A673 (cell line): ENCODE measurements around the gene C12orf43. TPM values are rescaled to one million over a fixed set of nuclear protein-coding genes. Genes with fewer than 3 reads are reported as not detected.

Source experiments
- BruUV-seq: library from RNA; stranded (reverse); fragments of 400-500 nt; replicated peaks from 2 replicates; lab custom pipeline; 2021; lab: Mats Ljungman, UMichigan
- CTCF ChIA-PET: fragments of 300-600 bp; sonication (Branson Sonifier 250); formaldehyde crosslinking; loops from one replicate; lab custom pipeline; 2022; ENCODE audit warnings: antibody characterized with exemption; lab: Charles Lee
- POLR2A ChIA-PET: fragments of 300-600 bp; sonication (Branson Sonifier 250); formaldehyde crosslinking; loops from one replicate; lab custom pipeline; 2022; ENCODE audit warnings: antibody characterized with exemption; ENCODE audit not compliant: low non-redundant PET; lab: Charles Lee
- DNase-seq: peaks from one replicate; pipeline ENCODE4 v3.0.0-alpha.2; 2015; ENCODE audit warnings: low spot score
- H3K27ac ChIP-seq: fragments of 200-600 bp; sonication (generic); 2 replicates; pipeline ENCODE4 v1.5.1; 2016; ENCODE audit warnings: mixed run types, low read depth, mild to moderate bottlenecking, mixed read lengths, antibody characterized with exemption, low read length; ENCODE audit not compliant: poor library complexity, severe bottlenecking
- H3K27me3 ChIP-seq: fragments of 200-600 bp; sonication (generic); replicated peaks from 2 replicates; pipeline ENCODE4 v1.6.1; 2017; ENCODE audit warnings: mixed run types, low read depth, mild to moderate bottlenecking, mixed read lengths, antibody characterized with exemption, low read length; ENCODE audit not compliant: insufficient read depth, poor library complexity
- H3K36me3 ChIP-seq: fragments of 200-600 bp; sonication (generic); 2 replicates; pipeline ENCODE4 v1.6.1; 2016; ENCODE audit warnings: mixed run types, mild to moderate bottlenecking, mixed read lengths, antibody characterized with exemption, low read length; ENCODE audit not compliant: insufficient read depth, poor library complexity, severe bottlenecking
- H3K4me1 ChIP-seq: fragments of 200-600 bp; sonication (generic); 2 replicates; pipeline ENCODE4 v1.6.1; 2017; ENCODE audit warnings: mixed run types, mild to moderate bottlenecking, mixed read lengths, antibody characterized with exemption, low read length; ENCODE audit not compliant: insufficient read depth, poor library complexity, severe bottlenecking
- H3K4me3 ChIP-seq: fragments of 200-600 bp; sonication (generic); 2 replicates; pipeline ENCODE4 v1.5.1; 2016; ENCODE audit warnings: low read depth, mixed run types, mild to moderate bottlenecking, mixed read lengths, low read length; ENCODE audit not compliant: poor library complexity, severe bottlenecking
- H3K9me3 ChIP-seq: fragments of 200-600 bp; sonication (generic); 2 replicates; pipeline ENCODE4 v1.6.1; 2016; ENCODE audit warnings: mixed run types, low read depth, mild to moderate bottlenecking, mixed read lengths, antibody characterized with exemption, low read length; ENCODE audit not compliant: poor library complexity, severe bottlenecking
- EZH2 ChIP-seq: fragments of 200-600 bp; sonication (generic); IDR thresholded peaks from 2 replicates; pipeline ENCODE4 v1.6.1; 2017; ENCODE audit warnings: borderline replicate concordance, low read depth, mild to moderate bottlenecking, mixed read lengths, antibody characterized with exemption, low read length; ENCODE audit not compliant: poor library complexity, severe bottlenecking
- intact Hi-C: fragments of 100-400 bp; cut with micrococcal nuclease; formaldehyde crosslinking; loops from one replicate; pipeline ENCODE4 v1.10.0; 2022; ENCODE audit not compliant: unreplicated experiment
- total RNA-seq: library from RNA; stranded (reverse); gene quantifications from 2 replicates; pipeline ENCODE4 v1.2.3, GENCODE V29; 2021
- TF ChIP-seq, protein P1 (sequence below): fragments of 300-800, 200-600 bp; sonication (generic); conservative IDR thresholded peaks from 2 replicates; pipeline ENCODE4 v1.5.1; 2017; ENCODE audit warnings: low read depth, mild to moderate bottlenecking, antibody characterized with exemption, low read length, moderate library complexity, mixed read lengths

C12orf43 gene
- total RNA-seq, 1 experiment from 2014 or later = 28.4 TPM

- no peak overlapping the region for H3K4me3 ChIP-seq
- H3K27me3 ChIP-seq = no peaks in the 10 kb centered on the region
- ChIA-PET POLR2A (no interaction called here), CTCF (no interaction called here)
- BruUV-seq = no TSS peak
- DNase-seq = no peak
- no peaks in the 10 kb centered on the region for H3K36me3 ChIP-seq
- no peaks in the 10 kb centered on the region for H3K9me3 ChIP-seq
- H3K27ac ChIP-seq = no peak overlapping the region
- no peaks in the 10 kb centered on the region for H3K4me1 ChIP-seq
- TF ChIP-seq, protein P1, sequence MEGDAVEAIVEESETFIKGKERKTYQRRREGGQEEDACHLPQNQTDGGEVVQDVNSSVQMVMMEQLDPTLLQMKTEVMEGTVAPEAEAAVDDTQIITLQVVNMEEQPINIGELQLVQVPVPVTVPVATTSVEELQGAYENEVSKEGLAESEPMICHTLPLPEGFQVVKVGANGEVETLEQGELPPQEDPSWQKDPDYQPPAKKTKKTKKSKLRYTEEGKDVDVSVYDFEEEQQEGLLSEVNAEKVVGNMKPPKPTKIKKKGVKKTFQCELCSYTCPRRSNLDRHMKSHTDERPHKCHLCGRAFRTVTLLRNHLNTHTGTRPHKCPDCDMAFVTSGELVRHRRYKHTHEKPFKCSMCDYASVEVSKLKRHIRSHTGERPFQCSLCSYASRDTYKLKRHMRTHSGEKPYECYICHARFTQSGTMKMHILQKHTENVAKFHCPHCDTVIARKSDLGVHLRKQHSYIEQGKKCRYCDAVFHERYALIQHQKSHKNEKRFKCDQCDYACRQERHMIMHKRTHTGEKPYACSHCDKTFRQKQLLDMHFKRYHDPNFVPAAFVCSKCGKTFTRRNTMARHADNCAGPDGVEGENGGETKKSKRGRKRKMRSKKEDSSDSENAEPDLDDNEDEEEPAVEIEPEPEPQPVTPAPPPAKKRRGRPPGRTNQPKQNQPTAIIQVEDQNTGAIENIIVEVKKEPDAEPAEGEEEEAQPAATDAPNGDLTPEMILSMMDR = no peak
- no peak for TF ChIP-seq EZH2
- intact Hi-C loops = no loop called here
Measured at GRCh38 chr12:120993496-120993895, 22.8 kb downstream of the C12orf43 start.

DNA sequence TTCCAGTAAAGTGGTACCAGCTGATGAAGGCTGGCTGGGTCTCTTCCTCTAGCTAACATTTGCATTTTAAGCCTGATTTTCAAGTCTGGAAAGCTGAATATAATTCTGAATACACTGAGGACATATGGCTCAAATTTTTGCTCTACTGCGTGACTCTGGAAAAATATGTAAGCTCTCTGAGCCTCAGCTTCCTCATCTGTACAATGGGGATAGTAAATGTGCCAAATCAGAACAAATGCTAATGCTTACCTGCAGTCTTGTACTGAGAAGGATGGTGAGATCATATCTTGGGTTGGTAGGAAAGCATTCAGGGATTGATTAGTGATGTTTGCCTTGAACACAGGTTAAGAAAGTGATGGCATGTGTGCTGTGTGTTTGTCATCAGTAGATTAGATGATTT is 23.3 kb downstream of the C12orf43 start:
- DNase-seq = no peak
- intact Hi-C loops = no loop called here

GRCh38 chr12:120991965-120992364 is 24.3 kb downstream of the C12orf43 start:
- ChIA-PET POLR2A (no interaction called here), CTCF (no interaction called here)
- DNase-seq = no peak
- Histone ChIP-seq H3K4me1 (no peaks in the 10 kb centered on the region), H3K36me3 (no peaks in the 10 kb centered on the region), H3K4me3 (no peak overlapping the region), H3K9me3 (no peaks in the 10 kb centered on the region), H3K27me3 (no peaks in the 10 kb centered on the region), H3K27ac (no peak overlapping the region)
- intact Hi-C loops = no loop called here
- no TSS peak for BruUV-seq
- TF ChIP-seq EZH2 = no peak
- TF ChIP-seq, protein P1 = no peak

More for the DNA sequence above, 23.3 kb downstream of the C12orf43 start:
- no TSS peak for BruUV-seq
- ChIA-PET CTCF (no interaction called here), POLR2A (no interaction called here)
- Histone ChIP-seq H3K9me3 (no peaks in the 10 kb centered on the region), H3K27ac (no peak overlapping the region), H3K4me1 (no peaks in the 10 kb centered on the region), H3K27me3 (no peaks in the 10 kb centered on the region), H3K4me3 (no peak overlapping the region), H3K36me3 (no peaks in the 10 kb centered on the region)
- TF ChIP-seq, protein P1 = no peak
- TF ChIP-seq EZH2 = no peak
